ENCODE results near the gene FLRT1. TPM values are rescaled to one million over a fixed set of nuclear protein-coding genes. Genes with fewer than 3 reads are reported as not detected.

The FLRT1 gene
- total RNA-seq, 1 donor from 2014 or later: 0.26 TPM

Other genes starting within 250 kb of the FLRT1 start
- gene SPINDOC, start 222.5 kb upstream of the FLRT1 start, total RNA-seq: 3.4 and 6.7 TPM in 2 replicates
- gene MARK2, start 196.8 kb upstream of the FLRT1 start, total RNA-seq: 10.5 and 21.0 TPM in 2 replicates
- 1.2 and 2.4 TPM in 2 replicates for gene RCOR2, start 118.8 kb upstream of the FLRT1 start, total RNA-seq
- gene NAA40, start 96.9 kb upstream of the FLRT1 start, total RNA-seq: 4.5 and 7.4 TPM in 2 replicates
- gene COX8A, start 61.3 kb upstream of the FLRT1 start, total RNA-seq: 266 and 382 TPM in 2 replicates
- gene OTUB1, start 49.5 kb upstream of the FLRT1 start, total RNA-seq: 43.5 and 51.1 TPM in 2 replicates
- gene MACROD1, start 130.2 kb downstream of the FLRT1 start, total RNA-seq: 17.9 and 21.4 TPM in 2 replicates
- gene STIP1, start 150.2 kb downstream of the FLRT1 start, total RNA-seq: 102 and 103 TPM in 2 replicates
- 0.51 and 0.53 TPM in 2 replicates for gene FERMT3, start 170.8 kb downstream of the FLRT1 start, total RNA-seq
- 17.9 and 24.5 TPM in 2 replicates for gene TRPT1, start 190.3 kb downstream of the FLRT1 start, total RNA-seq
- gene NUDT22, start 190.3 kb downstream of the FLRT1 start, total RNA-seq: 57.9 and 75.0 TPM in 2 replicates
- gene DNAJC4, start 194.6 kb downstream of the FLRT1 start, total RNA-seq: 3.4 and 10.1 TPM in 2 replicates
- 6.7 and 12.4 TPM in 2 replicates for gene VEGFB, start 198.7 kb downstream of the FLRT1 start, total RNA-seq
- gene FKBP2, start 205.2 kb downstream of the FLRT1 start, total RNA-seq: 45.0 and 91.1 TPM in 2 replicates
- 392 and 481 TPM in 2 replicates for gene PPP1R14B, start 211.0 kb downstream of the FLRT1 start, total RNA-seq
- gene PLCB3, start 215.6 kb downstream of the FLRT1 start, total RNA-seq: 20.8 and 33.3 TPM in 2 replicates
- gene BAD, start 248.7 kb downstream of the FLRT1 start, total RNA-seq: 63.4 and 74.2 TPM in 2 replicates
- 2.9 and 5.6 TPM in 2 replicates for gene GPR137, start 249.9 kb downstream of the FLRT1 start, total RNA-seq

Measured in bronchial epithelial cell (primary cell).